Measurements from ENCODE around the gene PRM2.

PRM2 gene

DNA sequence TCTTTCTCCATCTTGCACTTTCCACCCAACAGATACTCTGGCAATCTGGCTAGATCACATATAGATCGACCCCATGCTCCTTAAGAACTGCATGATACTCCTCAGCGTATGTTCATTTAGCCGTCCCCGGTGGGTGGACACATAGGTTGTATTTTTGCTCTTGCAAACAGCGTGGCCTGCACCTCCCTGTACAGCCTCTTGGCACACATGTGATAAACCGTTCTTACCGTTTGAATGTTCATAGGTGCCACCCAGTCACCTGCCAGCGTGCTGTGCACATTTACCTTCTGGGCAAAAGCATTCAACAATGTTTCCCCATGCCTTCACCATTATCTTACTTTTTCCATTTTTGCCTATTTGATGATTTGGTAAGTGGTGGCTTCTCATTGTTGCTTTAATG lies 13.4 kb downstream of the PRM2 start:
- H3K9me3 Mint-ChIP-seq = no peaks in the 10 kb centered on the region
- peak overlapping the region; percentile 74 for H3K27ac Mint-ChIP-seq
- H3K27me3 Mint-ChIP-seq = no peaks in the 10 kb centered on the region
- ATAC-seq = no peak
- peaks cover 34% of the 10 kb centered on the region for H3K4me1 Mint-ChIP-seq
- H3K36me3 Mint-ChIP-seq = no peaks in the 10 kb centered on the region
- no peak overlapping the region for H3K4me3 Mint-ChIP-seq

DNA sequence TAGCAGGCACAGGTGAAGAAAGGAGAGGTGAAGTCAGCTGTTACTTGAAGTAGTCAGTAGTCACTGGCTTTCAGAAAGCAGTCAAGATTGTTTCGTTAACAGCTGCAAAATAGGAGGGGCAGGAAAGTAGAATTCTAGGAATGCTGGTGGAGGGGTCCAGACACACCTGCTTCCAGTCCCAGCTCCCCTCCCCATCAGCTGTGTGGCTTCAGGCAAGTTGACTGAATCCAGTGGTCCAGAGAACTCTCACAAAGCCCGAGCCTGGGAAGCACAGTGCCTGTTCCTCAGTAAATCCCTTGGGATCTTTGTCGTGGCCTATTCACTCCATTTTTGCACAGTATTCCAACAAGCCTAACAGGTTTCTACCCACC lies 15.7 kb downstream of the PRM2 start:
- H3K9me3 Mint-ChIP-seq = no peaks in the 10 kb centered on the region
- H3K27ac Mint-ChIP-seq = peak overlapping the region; percentile 1
- ATAC-seq = no peak
- H3K27me3 Mint-ChIP-seq = no peaks in the 10 kb centered on the region
- peaks cover 44% of the 10 kb centered on the region for H3K4me1 Mint-ChIP-seq
- no peak overlapping the region for H3K4me3 Mint-ChIP-seq
- no peaks in the 10 kb centered on the region for H3K36me3 Mint-ChIP-seq

DNA sequence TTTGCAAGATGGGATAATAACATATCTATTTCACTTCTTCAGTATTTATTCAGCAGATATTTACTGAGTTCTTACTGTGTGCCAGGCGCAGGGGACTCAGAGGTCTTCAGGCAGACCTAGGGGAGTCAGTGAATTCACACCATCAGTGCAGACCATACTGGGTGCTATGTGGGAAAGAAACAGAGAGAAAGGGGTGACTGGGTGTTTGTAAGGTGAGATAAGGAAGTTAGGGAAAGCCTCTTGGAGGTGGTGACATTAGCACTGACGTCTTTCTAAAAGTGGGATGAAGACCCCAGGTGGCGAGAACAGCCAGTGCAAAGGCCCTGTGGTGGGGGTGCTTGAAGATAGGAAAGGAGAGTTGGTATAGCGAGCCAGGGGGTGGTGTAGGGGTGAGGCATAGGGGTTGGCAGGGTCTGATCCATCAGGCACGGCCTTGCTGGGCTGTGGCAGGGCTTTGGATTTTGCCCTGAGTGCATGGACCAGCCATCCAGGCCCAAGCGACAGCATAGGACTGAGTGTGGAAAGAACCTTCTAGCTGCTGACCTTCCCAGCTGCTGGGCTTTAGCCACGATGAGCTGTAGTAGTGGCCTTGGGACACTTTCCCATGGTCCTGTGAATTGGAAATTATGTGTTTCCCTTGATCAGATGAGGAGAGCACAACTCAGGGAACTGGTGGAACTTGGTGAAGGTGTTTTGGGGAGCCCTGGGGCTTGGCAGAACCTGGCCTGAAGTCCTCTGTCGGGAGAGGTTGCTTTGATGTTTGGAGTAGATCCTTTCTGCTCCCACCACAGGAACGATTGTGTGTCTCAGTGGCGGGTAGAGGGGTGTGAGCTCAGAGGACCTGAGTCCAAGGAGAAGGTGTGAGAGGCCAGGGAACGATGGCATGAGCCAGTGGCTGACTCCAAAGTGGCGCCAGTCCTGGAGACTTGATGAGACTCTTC lies 16.4 kb downstream of the PRM2 start:
- Mint-ChIP-seq H3K27me3 (no peaks in the 10 kb centered on the region), H3K9me3 (no peaks in the 10 kb centered on the region), H3K4me1 (peaks cover 43% of the 10 kb centered on the region), H3K36me3 (peaks cover 6% of the 10 kb centered on the region), H3K27ac (peak overlapping the region; percentile 1), H3K4me3 (no peak overlapping the region)
- no peak for ATAC-seq

DNA sequence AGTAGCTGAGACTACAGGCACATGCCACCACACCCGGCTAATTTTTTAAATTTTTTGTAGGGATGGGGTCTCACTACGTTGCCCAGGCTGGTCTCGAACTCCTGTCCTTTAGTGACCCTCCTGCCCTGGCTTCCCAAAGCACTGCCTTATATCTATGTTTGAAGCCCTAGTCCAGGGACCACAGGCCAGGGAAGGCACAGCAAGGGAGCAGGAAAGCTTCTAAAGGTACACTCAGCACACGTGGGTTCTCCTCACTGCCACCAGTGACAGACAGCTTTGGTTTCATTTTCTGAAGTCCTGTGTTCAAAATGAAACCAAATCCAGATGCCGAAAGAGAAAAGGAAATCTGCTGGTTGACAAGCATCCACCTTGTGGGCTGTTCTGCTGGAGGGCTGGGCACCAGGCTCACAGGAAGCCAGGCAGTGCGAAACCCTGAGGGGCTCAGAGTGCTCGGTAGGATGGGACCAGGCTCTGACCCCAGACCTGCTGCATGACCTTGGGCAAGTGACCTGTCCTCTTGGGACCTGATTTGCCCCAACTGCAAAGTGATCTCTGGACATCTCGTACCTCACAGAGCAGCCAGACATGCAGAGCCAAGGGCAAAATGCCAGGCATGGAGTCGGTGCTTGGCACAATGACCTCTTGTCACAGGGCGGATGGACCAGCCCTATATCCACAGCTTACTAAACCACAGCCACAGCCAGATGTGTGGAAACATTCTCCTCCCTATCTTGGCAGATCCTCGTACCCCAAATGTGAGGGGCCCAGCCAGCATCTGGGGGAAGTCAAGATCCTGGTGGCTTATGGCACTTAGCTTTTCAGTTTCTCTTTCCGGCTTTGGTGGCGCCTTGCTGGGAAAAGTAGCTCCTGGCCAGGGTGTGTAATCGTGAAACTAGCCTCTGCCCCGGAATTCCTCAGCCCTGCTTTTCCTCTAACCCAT lies 17.5 kb downstream of the PRM2 start:
- H3K4me3 Mint-ChIP-seq = peak overlapping the region; percentile 42
- ATAC-seq = no peak

DNA sequence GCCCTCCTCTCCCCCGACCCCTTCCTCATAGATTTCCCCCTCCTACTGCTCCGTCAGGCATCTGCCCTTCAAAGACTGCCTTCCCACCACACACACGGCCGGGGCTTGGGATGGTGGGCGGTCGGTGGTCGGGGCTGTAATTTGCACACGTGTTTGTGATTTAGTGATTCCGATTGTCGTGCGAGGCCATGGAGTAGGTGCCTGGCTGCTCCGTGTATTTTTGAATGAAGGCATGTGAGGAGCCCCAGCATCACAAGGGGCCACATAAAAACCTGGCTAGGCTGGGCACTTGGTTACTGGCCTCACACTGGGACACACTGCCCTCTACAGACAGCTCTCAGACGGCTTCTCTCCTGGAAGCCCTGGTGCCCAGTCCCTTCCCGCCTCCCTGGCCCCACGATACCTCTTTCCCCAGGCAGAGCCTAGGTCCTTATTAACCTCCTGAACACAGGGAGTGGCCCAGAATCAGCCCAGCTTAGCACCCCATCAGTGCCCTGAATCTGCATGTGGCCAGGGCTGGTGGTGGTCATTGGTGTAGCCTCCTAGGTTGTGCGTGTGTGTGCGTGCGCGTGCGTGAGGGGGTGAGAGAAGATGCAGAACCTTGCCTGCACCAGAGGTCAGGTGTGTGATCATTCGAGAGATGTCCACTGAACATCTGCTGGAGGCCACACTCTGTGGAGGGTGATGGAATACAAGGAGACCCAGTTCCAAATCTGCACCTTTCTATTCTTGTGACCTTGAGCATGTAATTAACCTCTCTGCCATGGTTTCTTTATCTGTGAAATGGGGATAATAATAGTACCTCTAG lies 18.9 kb downstream of the PRM2 start:
- peak; percentile 13 for ATAC-seq
- H3K4me1 Mint-ChIP-seq = peaks cover 39% of the 10 kb centered on the region
- H3K27ac Mint-ChIP-seq = peak overlapping the region; percentile 90
- H3K27me3 Mint-ChIP-seq = no peaks in the 10 kb centered on the region
- H3K9me3 Mint-ChIP-seq = no peaks in the 10 kb centered on the region
- H3K4me3 Mint-ChIP-seq = peak overlapping the region; percentile 88
- H3K36me3 Mint-ChIP-seq = peaks cover 31% of the 10 kb centered on the region

More for the DNA sequence above, 17.5 kb downstream of the PRM2 start:
- Mint-ChIP-seq H3K27me3 (no peaks in the 10 kb centered on the region), H3K9me3 (no peaks in the 10 kb centered on the region), H3K27ac (peak overlapping the region; percentile 1), H3K36me3 (peaks cover 17% of the 10 kb centered on the region), H3K4me1 (peaks cover 34% of the 10 kb centered on the region)

DNA sequence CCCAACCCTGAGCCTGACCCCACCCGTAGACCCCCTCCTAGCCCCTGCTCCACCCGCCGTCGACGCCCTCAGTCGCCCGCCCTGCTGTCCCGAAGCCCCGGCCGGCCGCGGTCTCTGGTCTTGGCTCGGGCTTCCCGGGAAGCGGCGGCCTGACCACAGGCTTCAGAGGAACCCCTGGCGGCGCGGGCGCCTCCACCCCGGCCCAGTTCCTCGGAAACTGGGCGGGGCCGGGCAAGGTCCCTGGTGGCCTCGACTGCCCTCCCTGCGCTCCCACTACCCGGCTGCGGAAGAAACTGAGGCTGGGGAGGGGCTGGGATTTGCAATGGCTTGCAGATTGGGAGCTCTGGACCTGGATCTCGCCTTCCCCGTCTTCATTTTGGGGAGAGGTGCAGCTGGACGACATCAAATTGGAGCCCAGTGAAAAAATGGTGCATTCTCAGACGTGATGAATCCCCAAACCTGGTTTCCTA lies 19.6 kb downstream of the PRM2 start:
- Mint-ChIP-seq H3K4me3 (peak overlapping the region; percentile 88), H3K36me3 (peaks cover 37% of the 10 kb centered on the region), H3K4me1 (peaks cover 45% of the 10 kb centered on the region), H3K9me3 (no peaks in the 10 kb centered on the region), H3K27ac (peak overlapping the region; percentile 90), H3K27me3 (no peaks in the 10 kb centered on the region)
- ATAC-seq = peak; percentile 52

DNA sequence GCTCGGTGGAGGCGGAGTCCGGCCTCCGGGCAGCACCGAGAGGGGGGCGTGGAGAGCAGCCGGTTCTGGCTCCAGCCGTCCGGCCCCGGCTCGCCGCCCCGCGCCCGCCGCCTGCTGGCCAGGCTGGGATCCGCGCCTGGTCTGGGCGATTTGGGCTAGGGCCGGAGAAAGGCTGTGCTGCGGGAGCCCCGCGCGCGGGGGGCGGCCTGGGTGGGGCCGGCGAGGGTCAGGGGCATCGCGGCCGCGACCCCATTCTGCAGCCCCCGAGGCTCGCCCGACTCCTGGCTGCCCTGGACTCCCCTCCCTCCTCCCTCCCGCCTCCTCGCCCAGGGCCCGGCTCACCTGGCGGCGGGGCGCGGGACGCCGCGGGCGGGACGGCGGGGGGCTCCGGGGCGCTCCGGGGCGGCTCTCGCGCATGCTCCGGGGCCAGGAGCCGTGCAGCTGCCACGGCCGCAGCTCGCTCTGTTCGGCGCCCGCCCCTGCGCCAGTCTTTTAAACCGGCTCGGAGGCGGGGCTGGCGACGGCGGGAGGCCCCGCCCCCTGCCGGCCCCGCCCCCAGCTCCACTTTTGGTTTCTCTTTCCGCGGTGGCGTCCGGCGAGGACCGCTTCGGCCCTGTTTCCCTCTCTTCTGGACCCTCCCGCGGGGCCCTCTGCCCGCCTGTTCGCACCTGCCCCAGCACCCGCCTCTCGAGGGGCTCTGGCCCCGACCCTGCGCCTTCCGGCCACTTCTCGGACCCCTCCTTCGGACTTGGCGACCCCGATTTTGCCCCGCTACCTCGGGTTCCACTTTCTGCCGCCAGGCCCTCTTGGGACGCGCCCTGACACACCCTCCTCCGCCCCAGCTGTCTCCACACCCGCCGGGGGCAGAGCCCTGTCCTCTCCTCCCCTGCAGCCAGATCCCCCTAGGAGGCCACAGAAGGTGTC lies 20.3 kb downstream of the PRM2 start, which contains the start of gene SOCS1:
Gene SOCS1 (minus strand): TSS at position 468 of the 924 bp plus-strand sequence. CDS start 726 bp downstream, outside the sequence.
- peak within 1 kb of the TSS; percentile 89 for H3K4me3 Mint-ChIP-seq
- peaks cover 38% of the 10 kb centered on the region for H3K36me3 Mint-ChIP-seq
- H3K27me3 Mint-ChIP-seq = no peaks in the 10 kb centered on the region
- H3K9me3 Mint-ChIP-seq = no peaks in the 10 kb centered on the region
- ATAC-seq = peak; percentile 83
- peak within 1 kb of the TSS; percentile 90 for H3K27ac Mint-ChIP-seq
- peaks cover 48% of the 10 kb centered on the region for H3K4me1 Mint-ChIP-seq

DNA sequence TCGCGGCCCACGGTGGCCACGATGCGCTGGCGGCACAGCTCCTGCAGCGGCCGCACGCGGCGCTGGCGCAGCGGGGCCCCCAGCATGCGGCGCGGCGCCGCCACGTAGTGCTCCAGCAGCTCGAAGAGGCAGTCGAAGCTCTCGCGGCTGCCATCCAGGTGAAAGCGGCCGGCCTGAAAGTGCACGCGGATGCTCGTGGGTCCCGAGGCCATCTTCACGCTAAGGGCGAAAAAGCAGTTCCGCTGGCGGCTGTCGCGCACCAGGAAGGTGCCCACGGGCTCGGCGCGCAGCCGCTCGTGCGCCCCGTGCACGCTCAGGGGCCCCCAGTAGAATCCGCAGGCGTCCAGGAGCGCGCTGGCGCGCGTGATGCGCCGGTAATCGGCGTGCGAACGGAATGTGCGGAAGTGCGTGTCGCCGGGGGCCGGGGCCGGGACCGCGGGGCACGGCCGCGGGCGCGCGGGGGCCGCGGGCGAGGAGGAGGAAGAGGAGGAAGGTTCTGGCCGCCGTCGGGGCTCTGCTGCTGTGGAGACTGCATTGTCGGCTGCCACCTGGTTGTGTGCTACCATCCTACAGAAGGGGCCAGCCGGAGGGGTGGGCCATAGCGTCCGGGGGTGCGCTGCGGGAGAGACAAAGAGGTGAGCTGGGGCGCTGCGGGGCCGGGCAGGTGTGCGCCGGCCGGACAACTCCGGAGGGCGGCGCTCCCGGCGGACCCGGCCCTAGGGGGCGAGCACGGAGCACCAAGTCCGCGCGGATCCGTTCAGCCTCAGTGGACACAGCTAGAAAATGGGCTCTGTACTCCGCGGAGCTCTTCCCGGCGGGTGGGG lies 21.2 kb downstream of the PRM2 start:
- peak overlapping the region; percentile 67 for H3K27ac Mint-ChIP-seq
- H3K4me3 Mint-ChIP-seq = peak overlapping the region; percentile 89
- peaks cover 46% of the 10 kb centered on the region for H3K36me3 Mint-ChIP-seq
- H3K4me1 Mint-ChIP-seq = peaks cover 57% of the 10 kb centered on the region
- no peak for ATAC-seq
- H3K27me3 Mint-ChIP-seq = no peaks in the 10 kb centered on the region
- H3K9me3 Mint-ChIP-seq = no peaks in the 10 kb centered on the region

DNA sequence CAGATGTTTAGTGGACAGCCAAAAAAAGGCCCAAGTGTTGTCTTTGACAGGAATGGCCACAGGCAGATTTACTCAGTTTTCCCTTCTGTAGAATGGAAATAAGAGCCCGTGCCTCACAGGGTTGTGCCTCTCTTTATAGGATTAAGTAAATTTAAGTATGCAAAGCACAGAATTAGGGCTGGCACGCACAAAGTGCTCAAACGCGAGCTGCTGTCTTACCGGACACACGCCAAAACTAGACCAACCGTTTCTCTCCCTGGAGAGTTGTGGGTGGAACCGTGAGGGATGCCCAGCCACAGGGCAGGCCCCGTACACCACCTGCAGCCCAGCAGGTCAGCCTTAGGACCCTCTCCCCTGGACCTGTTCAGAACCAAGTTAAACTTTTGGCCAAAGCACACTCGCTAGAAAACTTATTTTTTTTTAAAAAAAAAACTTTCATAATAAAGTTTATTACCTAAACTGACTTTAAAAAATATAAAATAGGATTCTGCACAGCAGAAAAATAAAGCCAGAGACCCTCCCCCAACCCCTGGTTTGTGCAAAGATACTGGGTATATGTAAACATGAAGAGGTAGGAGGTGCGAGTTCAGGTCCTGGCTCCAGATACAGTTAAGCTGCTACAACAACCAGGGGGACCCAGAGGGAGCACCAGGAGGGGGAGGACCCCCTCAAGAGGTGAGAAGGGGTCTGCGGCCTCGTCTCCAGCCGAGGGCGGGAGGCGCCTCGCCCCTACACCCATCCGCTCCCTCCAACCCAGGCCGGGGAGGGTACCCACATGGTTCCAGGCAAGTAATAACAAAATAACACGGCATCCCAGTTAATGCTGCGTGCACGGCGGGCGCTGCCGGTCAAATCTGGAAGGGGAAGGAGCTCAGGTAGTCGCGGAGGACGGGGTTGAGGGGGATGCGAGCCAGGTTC lies 22.0 kb downstream of the PRM2 start:
- no peaks in the 10 kb centered on the region for H3K27me3 Mint-ChIP-seq
- H3K4me3 Mint-ChIP-seq = peak overlapping the region; percentile 89
- H3K9me3 Mint-ChIP-seq = no peaks in the 10 kb centered on the region
- no peak for ATAC-seq
- peak overlapping the region; percentile 67 for H3K27ac Mint-ChIP-seq
- H3K4me1 Mint-ChIP-seq = peaks cover 63% of the 10 kb centered on the region
- peaks cover 46% of the 10 kb centered on the region for H3K36me3 Mint-ChIP-seq

DNA sequence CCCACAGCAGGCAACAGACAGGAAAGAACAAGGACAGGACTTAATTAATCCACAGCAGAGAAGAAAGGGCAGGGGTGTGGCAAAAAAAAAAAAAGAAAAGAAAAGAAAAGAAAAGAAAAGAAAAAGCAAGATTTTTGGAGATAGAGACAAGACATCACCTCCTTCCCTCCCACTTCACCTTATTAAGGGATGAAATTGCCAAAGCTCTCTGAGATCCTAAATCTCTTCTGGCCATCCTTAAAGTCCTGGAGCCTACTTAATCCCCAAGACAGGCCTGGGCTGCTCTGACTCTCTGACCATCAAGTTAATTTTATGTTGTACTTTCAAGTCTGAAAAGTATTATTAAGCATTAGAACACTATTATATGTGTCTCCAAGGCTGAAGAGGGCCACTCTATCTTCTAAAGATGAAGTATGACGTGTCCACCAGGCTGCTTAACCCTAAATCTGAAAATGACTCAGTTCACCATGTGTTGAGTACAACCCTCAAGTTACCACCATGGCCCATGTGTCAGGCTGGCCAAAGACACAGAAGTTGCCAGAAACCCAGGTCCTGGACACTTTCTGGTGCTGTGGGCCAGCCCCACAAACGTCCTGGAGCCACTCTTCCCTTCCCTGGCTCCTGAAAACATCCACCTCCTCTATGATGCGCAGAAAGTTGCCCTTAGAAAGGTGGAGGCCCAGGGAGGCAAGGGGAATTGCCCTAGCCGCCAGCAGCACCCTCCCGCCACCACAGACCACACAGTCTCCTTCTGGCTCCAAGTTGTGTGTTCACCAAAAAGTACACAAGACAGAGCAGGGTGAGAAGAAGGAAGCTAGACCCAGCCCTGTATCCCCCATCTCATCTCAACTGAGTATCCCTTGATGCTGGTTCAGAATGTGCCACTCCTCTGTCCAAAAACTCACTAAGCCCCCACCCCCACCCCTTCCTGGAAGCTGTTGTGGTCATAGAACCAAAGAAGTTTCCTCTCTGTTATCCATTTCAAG lies 23.0 kb downstream of the PRM2 start:
- H3K9me3 Mint-ChIP-seq = no peaks in the 10 kb centered on the region
- H3K4me3 Mint-ChIP-seq = peak overlapping the region; percentile 89
- H3K27me3 Mint-ChIP-seq = no peaks in the 10 kb centered on the region
- H3K4me1 Mint-ChIP-seq = peaks cover 63% of the 10 kb centered on the region
- peak overlapping the region; percentile 67 for H3K27ac Mint-ChIP-seq
- ATAC-seq = no peak
- H3K36me3 Mint-ChIP-seq = peaks cover 46% of the 10 kb centered on the region

DNA sequence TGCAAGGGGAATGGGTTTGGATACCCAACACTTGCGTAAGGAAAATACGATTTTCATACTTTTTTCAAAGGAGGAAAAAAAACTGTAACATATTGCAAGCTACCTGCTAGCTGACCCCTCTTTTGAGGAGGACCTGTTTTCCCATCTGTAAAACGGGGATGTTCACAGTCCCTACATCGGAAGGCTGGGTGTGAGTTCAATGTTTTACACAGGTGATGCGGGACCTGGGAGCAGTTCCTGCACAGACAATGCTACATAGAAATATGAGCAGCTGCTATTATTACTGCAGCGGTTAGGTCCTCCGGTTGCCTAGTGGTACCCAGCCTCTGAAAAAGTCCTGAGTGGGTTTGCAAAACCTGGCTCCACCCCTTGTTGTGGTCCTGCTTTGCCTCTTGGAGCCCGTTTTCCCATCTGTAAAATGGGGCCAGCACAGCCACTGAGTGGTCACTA lies 23.8 kb downstream of the PRM2 start:
- peak overlapping the region; percentile 89 for H3K4me3 Mint-ChIP-seq
- peaks cover 60% of the 10 kb centered on the region for H3K4me1 Mint-ChIP-seq
- no peaks in the 10 kb centered on the region for H3K9me3 Mint-ChIP-seq

More for the DNA sequence above, 23.8 kb downstream of the PRM2 start:
- ATAC-seq = no peak
- Mint-ChIP-seq H3K27me3 (no peaks in the 10 kb centered on the region), H3K36me3 (peaks cover 46% of the 10 kb centered on the region), H3K27ac (peak overlapping the region; percentile 67)

All from stimulated activated memory B cell treated with anti-CD40 and anti-IgM and Interleukin-4, amounts not matched to agents 10 μg/mL and 1 μg/mL and 100 μg/mL, for 72 hours (primary cell).